Endothelial cell of umbilical vein (primary cell): ENCODE results near the gene SLC26A8. TPM values are rescaled to one million over a fixed set of nuclear protein-coding genes. Genes with fewer than 3 reads are reported as not detected.
A peak's percentile ranks its signal among the peaks of the same experiment; 100 is the strongest.

Source experiments
- BruUV-seq: library from RNA; stranded (reverse); fragments of 400-500 nt; replicated peaks from 2 replicates; lab custom pipeline; 2021; lab: Mats Ljungman, UMichigan
- CTCF ChIA-PET: fragments of 300-600, 350-600 bp; sonication (Branson Sonifier 250); formaldehyde crosslinking; loops from one replicate; lab custom pipeline; 2021; ENCODE audit warnings: antibody characterized with exemption, inconsistent platforms; lab: Charles Lee
- POLR2A ChIA-PET: fragments of 300-600, 350-600 bp; sonication (Branson Sonifier 250); formaldehyde crosslinking; loops from one replicate; lab custom pipeline; 2021; ENCODE audit warnings: antibody characterized with exemption, inconsistent platforms; lab: Charles Lee
- DNase-seq: peaks from one replicate; pipeline ENCODE4 v3.0.0-alpha.2; 2011; ENCODE audit warnings: low read depth, low spot score
- FAIRE-seq: peaks from 2 replicates; lab custom pipeline; 2011; peaks lifted over from hg19 to GRCh38; lab: Jason Lieb, UNC
- H2AFZ ChIP-seq: 2 replicates; pipeline ENCODE4 v1.6.0; 2012; ENCODE audit warnings: low read depth, low read length, control low read depth, inconsistent platforms
- H3K27ac ChIP-seq: 2 replicates; pipeline ENCODE4 v1.5.1; 2011; ENCODE audit warnings: low read depth, mild to moderate bottlenecking, control low read depth, low read length, moderate library complexity; ENCODE audit not compliant: insufficient read depth
- H3K27me3 ChIP-seq, 2 experiments: 2 replicates each; pipeline versions ENCODE4 v1.6.0 to v1.6.1; 2011; ENCODE audit warnings: low read length in 2 of 2, mixed read lengths in 1 of 2; ENCODE audit not compliant: control insufficient read depth in 2 of 2, insufficient read depth in 2 of 2
- H3K36me3 ChIP-seq, 2 experiments: 2 replicates in 1 of 2; 3 replicates in 1 of 2; pipeline ENCODE4 v1.5.1; 2011; ENCODE audit warnings: low read length in 2 of 2, mild to moderate bottlenecking in 1 of 2, moderate library complexity in 1 of 2; ENCODE audit not compliant: control insufficient read depth in 2 of 2, insufficient read depth in 2 of 2; ENCODE audit errors: extremely low read depth in 1 of 2
- H3K4me1 ChIP-seq: 3 replicates; pipeline ENCODE4 v1.5.1; 2011; ENCODE audit warnings: mild to moderate bottlenecking, low read length; ENCODE audit not compliant: control insufficient read depth, insufficient read depth; ENCODE audit errors: extremely low read depth
- H3K4me2 ChIP-seq: 2 replicates; pipeline ENCODE4 v1.6.1; 2011; ENCODE audit warnings: low read length, control low read depth, mixed read lengths; ENCODE audit not compliant: insufficient read depth
- H3K4me3 ChIP-seq, 3 experiments: fragments of 200-600 bp in 1 of 3; sonication (generic), shearing (Covaris generic) in 1 of 3; replicated peaks in 1 of 3; 2 replicates each; pipeline ENCODE4 v1.5.1; 2011 to 2016; ENCODE audit warnings: control low read depth in 3 of 3, low read length in 3 of 3, mild to moderate bottlenecking in 2 of 3, inconsistent platforms in 1 of 3, low read depth in 1 of 3, moderate library complexity in 1 of 3; ENCODE audit not compliant: insufficient read depth in 1 of 3
- H3K79me2 ChIP-seq: 2 replicates; pipeline ENCODE4 v1.6.0; 2012; ENCODE audit warnings: low read length, inconsistent platforms; ENCODE audit not compliant: control insufficient read depth, insufficient read depth
- H3K9ac ChIP-seq: replicated peaks from 2 replicates; pipeline ENCODE3; 2011; ENCODE audit warnings: low read length, control low read depth; ENCODE audit not compliant: insufficient read depth; ENCODE audit errors: extremely low read depth
- H3K9me1 ChIP-seq: replicated peaks from 3 replicates; pipeline ENCODE4 v1.6.0; 2011; ENCODE audit warnings: mild to moderate bottlenecking, low read length; ENCODE audit not compliant: control insufficient read depth, insufficient read depth; ENCODE audit errors: extremely low read depth
- H3K9me3 ChIP-seq: replicated peaks from 2 replicates; pipeline ENCODE4 v1.5.1; 2012; ENCODE audit warnings: low read length, inconsistent platforms; ENCODE audit not compliant: control insufficient read depth, insufficient read depth
- H4K20me1 ChIP-seq: replicated peaks from 2 replicates; pipeline ENCODE3; 2011; ENCODE audit warnings: mild to moderate bottlenecking, low read length; ENCODE audit not compliant: control insufficient read depth, insufficient read depth; ENCODE audit errors: extremely low read depth
- CTCF ChIP-seq, 2 donors: IDR thresholded peaks; 1 replicate in 1 of 2; 2 replicates in 1 of 2; pipeline ENCODE4 v1.5.1; 2011; ENCODE audit warnings: low read length in 2 of 2, mild to moderate bottlenecking in 2 of 2, moderate library complexity in 2 of 2, control low read depth in 1 of 2, inconsistent platforms in 1 of 2, low read depth in 1 of 2; ENCODE audit not compliant: insufficient read depth in 1 of 2; ENCODE audit errors: extremely low read depth in 1 of 2
- EZH2 ChIP-seq: IDR thresholded peaks from 2 replicates; pipeline ENCODE4 v1.6.1; 2012; ENCODE audit warnings: borderline replicate concordance, low read depth, mild to moderate bottlenecking, moderate library complexity, low read length, inconsistent platforms; ENCODE audit not compliant: severe bottlenecking
- FOS ChIP-seq: IDR thresholded peaks from 2 replicates; pipeline ENCODE4 v1.6.1; 2011; ENCODE audit warnings: mild to moderate bottlenecking, low read length, moderate library complexity, borderline replicate concordance; ENCODE audit not compliant: insufficient read depth
- GATA2 ChIP-seq: IDR thresholded peaks from 2 replicates; pipeline ENCODE4 v1.7.0; 2011; ENCODE audit warnings: low read depth, mild to moderate bottlenecking, moderate library complexity, mixed read lengths, low read length; ENCODE audit not compliant: insufficient read length, insufficient read depth
- JUN ChIP-seq: IDR thresholded peaks from 2 replicates; pipeline ENCODE4 v1.6.1; 2011; ENCODE audit warnings: borderline replicate concordance, low read depth; ENCODE audit not compliant: insufficient read length, insufficient read depth
- MYC ChIP-seq: IDR thresholded peaks from one replicate; pipeline ENCODE4 v1.6.1; 2011; ENCODE audit warnings: mild to moderate bottlenecking, low read depth, low read length
- POLR2A ChIP-seq: IDR thresholded peaks from 2 replicates; pipeline ENCODE4 v1.6.1; 2012; ENCODE audit warnings: low read depth, mild to moderate bottlenecking, control low read depth, low read length
- POLR2AphosphoS5 ChIP-seq: IDR thresholded peaks from 2 replicates; pipeline ENCODE4 v1.6.1; 2012; ENCODE audit warnings: low read depth, mild to moderate bottlenecking, control low read depth, low read length, moderate library complexity; ENCODE audit not compliant: insufficient read depth
- dilution Hi-C: fragments of 300-500 bp; cut with MboI; formaldehyde crosslinking; loops from one replicate; pipeline ENCODE4 v1.15.0; 2019; ENCODE audit warnings: low sequenced_read_pairs; ENCODE audit not compliant: extremely low pct_ligation_motif_present
- intact Hi-C: fragments of 100-400 bp; cut with micrococcal nuclease; formaldehyde crosslinking; loops from one replicate; pipeline ENCODE4 v1.10.0; 2022
- polyA plus RNA-seq, 4 experiments: library from polyadenylated mRNA; depleted of rRNA in 3 of 4; stranded (reverse) in 3 of 4; unstranded in 1 of 4; fragments of >200 nt; gene quantifications; 2 replicates each; pipeline versions ENCODE4 v1.2.1 to v1.2.3, GENCODE V29; 2011 to 2012; ENCODE audit warnings: missing spikeins in 1 of 4
- total RNA-seq: library from RNA; stranded (reverse); gene quantifications from 2 replicates; pipeline ENCODE4 v1.2.3, GENCODE V29; 2021
- TF ChIP-seq, protein P1 (sequence below): IDR thresholded peaks from 2 replicates; pipeline ENCODE4 v1.6.1; 2011; ENCODE audit not compliant: insufficient read depth, insufficient read length

The SLC26A8 gene
- total and polyA plus RNA-seq, 2 donors (not counting 3 experiments of a cell fraction or from before 2014, with no cell fraction given): 0.01 TPM; not detected in 1

- peaks cover 3% of the 10 kb centered on the region for H3K4me1 ChIP-seq
- FAIRE-seq: no peak
- H3K9me1 ChIP-seq: no peaks in the 10 kb centered on the region
- H4K20me1 ChIP-seq: peaks cover 4% of the 10 kb centered on the region
- TF ChIP-seq POLR2AphosphoS5 (no peak), GATA2 (no peak), MYC (no peak), JUN (no peak), POLR2A (no peak), FOS (no peak)
- TF ChIP-seq, protein P1, sequence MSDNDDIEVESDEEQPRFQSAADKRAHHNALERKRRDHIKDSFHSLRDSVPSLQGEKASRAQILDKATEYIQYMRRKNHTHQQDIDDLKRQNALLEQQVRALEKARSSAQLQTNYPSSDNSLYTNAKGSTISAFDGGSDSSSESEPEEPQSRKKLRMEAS: no peak
- no peak overlapping the region for H3K4me3 ChIP-seq
- no peak overlapping the region for H3K9ac ChIP-seq
- intact Hi-C loops (no loop called here), dilution Hi-C loops (no loop called here)
- no peaks in the 10 kb centered on the region for H3K36me3 ChIP-seq
- no TSS peak for BruUV-seq
- H3K27me3 ChIP-seq: no peaks in the 10 kb centered on the region
- H3K79me2 ChIP-seq: peaks cover 88% of the 10 kb centered on the region
- H3K4me2 ChIP-seq: no peak overlapping the region
- ChIA-PET POLR2A (no interaction called here), CTCF (interaction anchor here (0.8 to 1.8 kb wide), 2 partner anchors 10 to 62 kb away, joined by 3 to 8 read pairs; no protein-coding TSS in a partner anchor)
- no peak overlapping the region for H2AFZ ChIP-seq
- H3K9me3 ChIP-seq: no peaks in the 10 kb centered on the region
- DNase-seq: no peak
- H3K27ac ChIP-seq: no peak overlapping the region
Observed at GRCh38 chr6:36032261-36032660, 7.8 kb upstream of the SLC26A8 start.

DNA sequence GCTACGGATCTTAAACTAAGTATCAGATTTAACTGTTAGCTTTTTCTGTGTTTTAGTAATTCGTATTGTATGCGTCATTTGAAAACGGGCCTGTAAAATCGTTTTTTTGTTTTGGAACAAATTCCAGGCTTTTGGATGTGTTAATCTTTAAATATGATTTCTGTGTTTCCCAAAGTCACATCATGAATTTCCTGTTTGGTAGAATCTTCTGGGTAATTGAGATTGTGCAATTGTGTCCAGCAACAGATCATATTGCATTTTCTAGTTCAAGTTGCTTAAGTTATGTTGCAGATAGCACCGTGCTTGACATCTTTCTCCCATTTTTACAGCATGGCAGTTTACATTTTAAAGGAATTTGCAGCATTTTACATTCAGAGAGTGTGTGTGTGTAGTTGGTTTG lies 5.0 kb upstream of the SLC26A8 start:
- intact Hi-C loops (no loop called here), dilution Hi-C loops (no loop called here)
- POLR2A ChIA-PET: interaction anchor here (1.2 kb wide), 2 partner anchors 13 to 17 kb away, joined by 3 to 5 read pairs; no protein-coding TSS in a partner anchor
- Histone ChIP-seq H3K27ac (peak overlapping the region; percentile 61), H2AFZ (no peak overlapping the region), H3K4me3 (peak overlapping the region; percentile 71 to 96 (median 96)), H3K4me1 (peaks cover 21% of the 10 kb centered on the region), H3K9me1 (no peaks in the 10 kb centered on the region), H3K79me2 (peaks cover 65% of the 10 kb centered on the region), H3K27me3 (no peaks in the 10 kb centered on the region), H4K20me1 (peaks cover 4% of the 10 kb centered on the region), H3K9ac (peak overlapping the region; percentile 81), H3K36me3 (no peaks in the 10 kb centered on the region), H3K9me3 (no peaks in the 10 kb centered on the region), H3K4me2 (peak overlapping the region; percentile 94)
- BruUV-seq: no TSS peak
- CTCF ChIA-PET: interaction anchor here (0.9 to 5.6 kb wide), 11 partner anchors 9 to 322 kb away, joined by 3 to 155 read pairs (median 4); no protein-coding TSS in a partner anchor
- DNase-seq: peak; percentile 50
- FAIRE-seq: no peak
- TF ChIP-seq POLR2A (no peak), JUN (no peak), MYC (no peak), GATA2 (no peak), POLR2AphosphoS5 (no peak), FOS (no peak), EZH2 (no peak), CTCF (IDR thresholded peaks at IDR 0.05; ENCODE audit: extremely low read depth in 1 of 2, insufficient read depth in 1 of 2, low read depth in 1 of 2, low read length in 2 of 2) (no peak)
- TF ChIP-seq, protein P1: no peak
